HG03565 (cell line): Measurements from ENCODE around the gene EIF2AK3.

Experiments used
- ATAC-seq: cut with Tn5 transposase; IDR thresholded peaks from one replicate; pipeline ENCODE4 v1.9.1; 2021; ENCODE audit warnings: mild to moderate bottlenecking, moderate library complexity; ENCODE audit not compliant: unreplicated experiment

The EIF2AK3 gene

DNA sequence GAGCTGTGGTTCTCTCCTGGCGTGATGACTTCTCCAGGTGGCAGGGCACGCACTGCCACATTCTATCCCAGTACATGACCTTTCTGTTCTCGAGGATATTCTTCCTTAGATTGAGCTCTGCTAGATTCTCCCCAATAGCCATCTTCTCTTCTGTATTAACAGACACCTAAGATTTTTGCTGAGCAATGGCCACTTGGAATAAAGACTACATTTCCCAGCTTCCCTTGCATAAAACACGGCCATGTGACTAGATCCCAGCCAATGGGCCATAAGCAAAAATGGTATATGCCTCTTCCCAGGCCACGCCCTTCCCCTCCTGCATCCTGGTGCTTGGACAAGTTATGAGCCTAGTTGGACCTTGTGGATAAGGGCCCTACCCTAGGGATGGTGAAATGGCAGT lies 82.1 kb downstream of the EIF2AK3 start:
- no peak for ATAC-seq

DNA sequence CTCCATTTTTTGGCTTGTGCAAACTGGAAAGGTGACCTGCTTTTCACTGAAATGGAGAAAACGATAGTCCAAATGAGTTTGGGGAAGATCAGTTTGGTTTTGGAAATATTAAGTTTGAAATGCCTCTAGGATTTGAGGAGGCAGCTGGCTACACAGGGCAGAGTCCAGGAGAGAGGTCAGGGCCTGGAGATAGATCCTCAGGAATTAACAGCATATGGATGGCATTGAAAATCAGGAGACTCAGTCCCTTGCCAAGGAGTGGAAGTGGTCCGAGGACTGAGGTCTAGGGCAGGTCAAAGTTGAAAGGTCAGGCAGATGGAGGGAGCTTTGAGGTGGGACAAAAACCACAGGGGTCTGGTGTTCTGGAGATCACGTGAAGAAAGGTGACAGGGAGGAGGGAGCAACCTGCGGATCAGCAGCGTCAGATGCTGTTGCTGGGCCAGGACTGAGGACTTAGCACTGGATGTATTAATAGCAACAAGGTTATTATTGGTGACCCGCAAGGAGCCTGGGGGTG lies 83.7 kb downstream of the EIF2AK3 start:
- ATAC-seq, result no peak

DNA sequence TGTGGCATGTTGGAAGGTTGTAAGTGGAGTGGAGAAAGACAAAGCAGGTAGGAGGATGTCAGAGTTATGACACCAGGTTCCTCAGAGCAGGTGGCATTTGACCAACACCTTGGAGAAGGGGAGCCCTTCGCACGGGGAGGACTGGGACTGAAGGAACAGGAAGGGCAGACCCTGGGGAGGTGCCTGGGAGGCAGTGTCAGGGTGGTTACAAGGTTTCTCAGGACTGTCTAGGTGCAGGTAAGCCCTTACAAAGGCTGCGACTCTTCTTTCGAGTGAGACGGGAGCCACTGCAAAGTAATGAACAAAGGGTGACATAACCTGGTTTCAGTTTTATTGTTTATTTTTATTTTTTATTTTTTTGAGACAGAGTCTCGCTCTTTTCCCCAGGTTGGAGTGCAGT lies 84.6 kb downstream of the EIF2AK3 start:
- ATAC-seq, result no peak

DNA sequence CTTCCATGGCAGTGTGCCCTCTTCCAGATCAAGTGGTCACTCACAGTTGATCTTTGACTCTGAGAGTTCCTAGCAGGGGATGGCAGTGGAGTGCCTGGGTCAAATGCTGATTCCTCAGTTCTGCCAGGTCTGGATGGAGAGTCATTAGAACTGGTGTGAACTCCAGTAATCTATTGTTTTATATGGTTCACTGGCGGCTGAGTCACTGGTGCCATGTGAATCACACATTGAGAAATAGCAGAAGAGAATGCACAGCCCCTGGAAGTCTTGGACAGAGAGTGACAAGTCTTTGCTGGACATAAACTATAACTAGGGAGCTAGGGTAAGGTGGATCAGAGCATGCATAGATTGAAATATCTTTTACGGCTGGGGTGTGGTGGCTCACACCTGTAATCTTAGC lies 86.9 kb downstream of the EIF2AK3 start:
- no peak for ATAC-seq

DNA sequence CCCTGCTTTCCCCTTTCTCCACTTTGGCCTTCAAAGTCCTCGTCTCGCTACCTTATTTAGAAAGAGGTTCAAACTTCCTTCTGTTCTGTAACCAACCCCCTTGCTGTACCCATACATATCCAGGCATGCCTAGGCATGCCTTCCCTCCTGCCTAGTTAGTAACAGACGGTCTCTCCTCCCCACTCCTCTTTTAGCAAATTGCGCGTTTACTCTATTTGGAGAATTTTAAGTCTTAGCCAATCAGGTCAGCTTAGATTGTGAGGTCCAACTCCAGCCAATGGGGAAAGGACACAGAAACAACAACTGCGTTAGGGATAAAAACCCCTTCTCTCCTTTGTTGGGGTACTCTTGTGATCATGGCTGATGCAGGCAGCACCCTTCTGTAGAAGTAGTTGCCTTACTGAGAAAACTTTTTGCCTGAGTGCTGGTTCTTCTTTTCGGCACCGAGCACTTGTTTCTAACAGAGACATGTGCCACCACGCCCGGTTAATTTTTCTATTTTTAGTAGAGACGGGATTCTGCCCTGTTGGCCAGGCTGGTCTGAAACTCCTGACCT lies 88.8 kb downstream of the EIF2AK3 start:
- ATAC-seq, result no peak

DNA sequence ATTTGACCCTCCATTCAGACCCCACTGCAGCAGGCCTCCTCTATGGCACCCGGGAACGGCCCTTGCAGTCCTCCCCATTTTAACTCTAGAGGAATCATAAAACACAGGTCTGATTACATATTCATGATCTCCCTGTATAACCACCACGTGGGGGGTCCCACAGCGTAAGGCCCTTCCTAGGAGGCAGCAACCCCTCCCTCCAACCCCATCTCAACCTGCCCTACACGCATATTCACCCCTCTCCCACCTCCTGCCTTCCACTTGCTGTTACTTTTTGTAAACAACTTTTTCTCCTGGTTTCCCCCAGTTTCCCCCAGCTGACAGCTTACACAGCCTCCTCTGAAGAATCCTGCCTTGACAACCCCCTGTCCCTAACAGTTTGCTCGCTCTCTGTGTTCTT lies 89.6 kb downstream of the EIF2AK3 start:
- ATAC-seq, result no peak

DNA sequence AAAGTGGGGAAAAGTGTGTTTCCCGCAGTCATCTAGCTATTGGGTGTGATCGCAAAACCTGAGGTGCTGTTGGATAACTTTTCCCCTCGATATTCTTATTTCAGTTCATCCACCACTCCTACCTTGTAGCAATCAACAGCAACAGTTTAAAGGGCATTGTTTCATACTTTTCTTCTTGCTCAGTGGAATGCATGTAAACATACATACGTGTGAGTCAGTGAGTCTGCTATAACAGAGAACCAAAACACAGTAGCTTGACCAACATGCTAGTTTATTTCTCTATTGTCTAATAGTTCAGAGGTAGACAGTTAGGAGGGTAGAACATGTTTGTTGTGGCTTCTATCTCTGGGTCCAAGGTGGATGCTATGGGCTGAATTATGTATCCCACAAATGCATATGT lies 97.2 kb downstream of the EIF2AK3 start:
- ATAC-seq, result no peak

DNA sequence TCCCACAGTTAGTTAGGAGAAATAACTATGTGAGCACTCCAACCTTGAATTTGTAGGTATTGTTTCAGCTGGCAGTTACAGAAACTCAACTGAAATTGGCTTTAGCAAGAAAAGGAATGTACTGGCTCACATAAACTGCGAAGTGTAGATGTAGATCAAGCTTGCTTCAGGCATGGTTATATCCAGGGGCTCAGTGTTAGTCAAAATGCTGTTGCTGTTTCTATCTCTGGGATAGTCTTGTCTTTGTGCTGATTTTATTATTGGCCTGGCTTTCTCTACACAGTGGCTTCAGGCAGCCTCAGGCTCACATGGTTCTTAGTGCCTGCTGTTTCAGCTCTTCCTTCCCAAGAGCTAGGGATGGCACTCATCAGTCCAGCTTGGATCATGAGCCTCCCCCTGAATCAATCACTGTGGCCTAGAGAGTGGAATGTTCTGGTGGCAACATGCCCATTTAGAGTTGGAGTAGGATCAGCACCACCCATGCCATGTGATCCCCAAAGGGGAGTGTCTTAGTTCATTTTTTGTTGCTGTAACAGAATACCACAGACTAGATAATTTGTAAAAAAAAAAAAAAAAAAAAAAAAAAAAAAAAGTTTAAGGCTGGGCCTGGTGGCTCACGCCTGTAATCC lies 105.7 kb downstream of the EIF2AK3 start:
- no peak for ATAC-seq

DNA sequence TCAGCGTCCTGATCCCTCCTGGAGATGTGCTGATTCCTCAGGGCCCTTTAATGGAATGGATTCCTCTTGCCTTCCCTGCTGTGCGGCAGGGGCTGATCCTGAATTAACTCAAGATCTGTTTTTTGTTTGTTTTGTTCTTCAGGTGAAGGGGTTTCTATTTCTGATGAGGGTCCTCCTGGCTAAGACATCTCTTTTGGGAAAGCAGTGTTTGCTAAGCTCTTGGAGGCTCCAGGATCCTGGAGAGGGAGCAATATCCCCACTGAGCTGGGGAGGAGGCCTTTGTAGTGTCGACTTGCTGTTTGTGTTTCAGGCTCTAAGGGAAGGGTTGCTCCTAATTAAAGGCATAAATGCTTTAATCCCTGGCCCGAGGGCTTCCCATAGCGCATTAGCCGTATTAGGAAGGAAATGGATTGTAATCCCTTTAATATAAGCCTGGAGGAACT lies 109.5 kb downstream of the EIF2AK3 start:
- no peak for ATAC-seq
